Progenitor cell of endocrine pancreas (in vitro differentiated cells): ENCODE results near the gene HCAR3. TPM values are rescaled to one million over a fixed set of nuclear protein-coding genes. Genes with fewer than 3 reads are reported as not detected.
"Not testable (repeated sequence)": the region's sequence is repeated elsewhere in the genome, so short reads cannot be mapped to it uniquely, and the experiment has no call there.

Experiments used
- DNase-seq: peaks from one replicate; pipeline ENCODE4 v3.0.0; 2021; ENCODE audit warnings: low spot score; ENCODE audit not compliant: unreplicated experiment
- H3K27ac Mint-ChIP-seq: 2 replicates; pipeline ENCODE4 v1.8.0; 2021; ENCODE audit warnings: mild to moderate bottlenecking, moderate library complexity, mixed read lengths
- H3K27me3 Mint-ChIP-seq: 2 replicates; pipeline ENCODE4 v1.8.0; 2021; ENCODE audit warnings: mixed read lengths
- H3K36me3 Mint-ChIP-seq: 2 replicates; pipeline ENCODE4 v1.8.0; 2022; ENCODE audit warnings: mixed read lengths; ENCODE audit not compliant: insufficient read depth
- H3K4me1 Mint-ChIP-seq: 2 replicates; pipeline ENCODE4 v1.8.0; 2021; ENCODE audit warnings: low read depth, mixed read lengths
- H3K4me3 Mint-ChIP-seq: 2 replicates; pipeline ENCODE4 v1.8.0; 2021; ENCODE audit warnings: low read depth, mild to moderate bottlenecking, moderate library complexity, mixed read lengths
- H3K9me3 Mint-ChIP-seq: 2 replicates; pipeline ENCODE4 v1.8.0; 2021; ENCODE audit warnings: low read depth, mixed read lengths
- CTCF ChIP-seq: fragments of 200-600 bp; sonication (generic); IDR thresholded peaks from one replicate; pipeline ENCODE4 v1.5.0; 2021; ENCODE audit warnings: antibody characterized with exemption, mild to moderate bottlenecking; ENCODE audit not compliant: unreplicated experiment
- total RNA-seq: library from RNA; stranded (reverse); gene quantifications from 2 replicates; pipeline ENCODE4 v1.2.1, GENCODE V29; 2021

The HCAR3 gene
- total RNA-seq, 1 donor from 2014 or later = not detected

GRCh38 chr12:122686538-122686937, 30.1 kb downstream of the HCAR3 start:
- no peaks in the 10 kb centered on the region for H3K27me3 Mint-ChIP-seq
- H3K9me3 Mint-ChIP-seq = no peaks in the 10 kb centered on the region

GRCh38 chr12:122684297-122684813, 32.3 kb downstream of the HCAR3 start:
- Mint-ChIP-seq H3K27me3 (no peaks in the 10 kb centered on the region), H3K4me1 (no peaks in the 10 kb centered on the region), H3K4me3 (no peak overlapping the region), H3K36me3 (no peaks in the 10 kb centered on the region), H3K27ac (no peak overlapping the region), H3K9me3 (no peaks in the 10 kb centered on the region)
- DNase-seq = no peak
- no peak for TF ChIP-seq CTCF

More at GRCh38 chr12:122686538-122686937, 30.1 kb downstream of the HCAR3 start:
- Mint-ChIP-seq H3K4me3 (no peak overlapping the region), H3K36me3 (no peaks in the 10 kb centered on the region), H3K27ac (peak overlapping the region; percentile 23), H3K4me1 (no peaks in the 10 kb centered on the region)
- no peak for TF ChIP-seq CTCF
- DNase-seq = no peak

- no peak for TF ChIP-seq CTCF
- H3K9me3 Mint-ChIP-seq = no peaks in the 10 kb centered on the region
- H3K27ac Mint-ChIP-seq = no peak overlapping the region
- no peaks in the 10 kb centered on the region for H3K36me3 Mint-ChIP-seq
- no peak overlapping the region for H3K4me3 Mint-ChIP-seq
- DNase-seq = no peak
- peaks cover 4% of the 10 kb centered on the region for H3K4me1 Mint-ChIP-seq
- no peaks in the 10 kb centered on the region for H3K27me3 Mint-ChIP-seq
Observed at GRCh38 chr12:122681814-122682213, 34.8 kb downstream of the HCAR3 start.

- H3K36me3 Mint-ChIP-seq, H3K4me1 Mint-ChIP-seq, H3K27me3 Mint-ChIP-seq, H3K9me3 Mint-ChIP-seq, H3K27ac Mint-ChIP-seq, H3K4me3 Mint-ChIP-seq, DNase-seq: not testable (repeated sequence)
Observed at GRCh38 chr12:122680989-122681388, 35.6 kb downstream of the HCAR3 start.

- H3K4me1 Mint-ChIP-seq, H3K4me3 Mint-ChIP-seq, DNase-seq, H3K9me3 Mint-ChIP-seq, H3K36me3 Mint-ChIP-seq, H3K27ac Mint-ChIP-seq, H3K27me3 Mint-ChIP-seq: not testable (repeated sequence)
Observed at GRCh38 chr12:122676781-122677180, 39.8 kb downstream of the HCAR3 start.

GRCh38 chr12:122676015-122676414, 40.6 kb downstream of the HCAR3 start:
- H3K4me3 Mint-ChIP-seq, H3K27me3 Mint-ChIP-seq, H3K36me3 Mint-ChIP-seq, H3K27ac Mint-ChIP-seq, H3K4me1 Mint-ChIP-seq, DNase-seq, H3K9me3 Mint-ChIP-seq: not testable (repeated sequence)

- no peak for DNase-seq
- no peaks in the 10 kb centered on the region for H3K4me1 Mint-ChIP-seq
- H3K27me3 Mint-ChIP-seq = no peaks in the 10 kb centered on the region
- H3K4me3 Mint-ChIP-seq = no peak overlapping the region
- H3K36me3 Mint-ChIP-seq = no peaks in the 10 kb centered on the region
- no peak overlapping the region for H3K27ac Mint-ChIP-seq
- no peak for TF ChIP-seq CTCF
- H3K9me3 Mint-ChIP-seq = peaks cover 2% of the 10 kb centered on the region
Observed at GRCh38 chr12:122672515-122672914, 44.1 kb downstream of the HCAR3 start.
